ENCODE measurements around the gene AP3S1.
"Not testable (repeated sequence)": the region's sequence is repeated elsewhere in the genome, so short reads cannot be mapped to it uniquely, and the experiment has no call there.

Gene AP3S1

DNA sequence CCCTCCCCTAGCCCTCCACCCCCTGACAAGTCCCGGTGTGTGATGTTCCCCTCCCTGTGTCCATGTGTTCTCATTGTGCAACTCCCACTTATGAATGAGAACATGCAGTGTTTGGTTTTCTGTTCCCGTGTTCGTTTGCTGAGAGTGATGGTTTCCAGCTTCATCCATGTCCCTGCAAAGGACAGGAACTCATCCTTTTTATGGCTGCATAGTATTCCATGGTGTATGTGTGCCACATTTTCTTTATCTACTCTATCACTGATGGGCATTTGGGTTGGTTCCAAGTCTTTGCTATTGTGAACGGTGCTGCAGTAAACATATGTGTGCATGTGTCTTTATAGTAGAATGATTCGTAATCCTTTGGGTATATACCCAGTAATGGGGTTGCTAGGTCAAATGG lies 35.6 kb downstream of the AP3S1 start:
- not testable (repeated sequence) for DNase-seq

DNA sequence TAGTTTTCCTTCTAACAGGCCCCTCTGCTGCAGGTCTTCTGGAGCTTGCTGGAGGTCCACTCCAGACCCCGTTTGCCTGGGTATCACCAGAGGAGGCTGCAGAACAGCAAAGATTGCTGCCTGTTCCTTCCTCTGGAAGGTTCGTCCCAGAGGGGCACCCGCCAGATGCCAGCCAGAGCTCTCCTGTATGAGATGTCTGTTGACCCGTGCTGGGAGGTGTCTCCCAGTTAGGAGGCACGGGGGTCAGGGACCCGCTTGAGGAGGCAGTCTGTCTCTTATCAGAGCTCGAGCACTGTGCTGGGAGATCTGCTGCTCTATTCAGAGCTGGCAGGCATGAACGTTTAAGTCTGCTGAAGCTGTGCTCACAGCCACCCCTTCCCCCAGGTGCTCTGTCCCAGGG lies 40.7 kb downstream of the AP3S1 start:
- DNase-seq: not testable (repeated sequence)

DNA sequence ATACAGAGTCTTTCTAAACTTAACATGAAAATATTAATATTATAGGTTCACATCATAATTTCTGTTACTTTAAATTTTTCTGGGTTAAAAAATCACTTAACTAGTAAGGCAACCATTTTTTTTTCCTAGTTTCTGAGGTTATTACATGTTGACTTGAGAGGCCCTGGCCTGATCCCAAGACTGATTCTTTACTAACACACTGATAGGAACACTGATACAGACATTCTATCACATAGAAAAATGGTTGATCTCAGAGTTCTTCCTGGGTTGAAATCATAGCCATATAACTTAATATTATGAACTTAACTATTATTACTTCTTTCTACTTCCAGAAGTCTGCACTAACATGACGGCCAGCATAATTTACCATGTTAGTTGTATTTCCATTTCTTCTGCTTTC lies 43.0 kb downstream of the AP3S1 start:
- DNase-seq: no peak

DNA sequence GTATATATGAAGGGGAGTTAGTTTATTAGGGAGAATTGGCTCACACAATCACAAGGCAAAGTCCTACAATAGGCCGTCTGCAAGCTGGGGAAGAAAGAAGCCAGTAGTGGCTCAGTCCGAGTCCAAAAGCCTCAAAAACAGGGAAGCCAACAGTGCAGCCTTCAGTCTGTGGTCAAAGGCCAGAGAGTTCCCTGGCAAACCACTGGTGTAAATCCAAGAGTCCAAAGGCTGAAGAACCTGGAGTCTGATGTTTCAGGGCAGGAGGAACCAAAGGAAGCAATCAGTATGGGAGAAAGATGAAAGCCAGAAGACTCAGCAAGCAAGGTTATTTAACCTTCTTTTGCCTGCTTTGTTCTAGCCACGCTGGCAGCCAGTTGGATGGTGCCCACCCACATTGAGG lies 43.5 kb downstream of the AP3S1 start:
- not testable (repeated sequence) for DNase-seq

DNA sequence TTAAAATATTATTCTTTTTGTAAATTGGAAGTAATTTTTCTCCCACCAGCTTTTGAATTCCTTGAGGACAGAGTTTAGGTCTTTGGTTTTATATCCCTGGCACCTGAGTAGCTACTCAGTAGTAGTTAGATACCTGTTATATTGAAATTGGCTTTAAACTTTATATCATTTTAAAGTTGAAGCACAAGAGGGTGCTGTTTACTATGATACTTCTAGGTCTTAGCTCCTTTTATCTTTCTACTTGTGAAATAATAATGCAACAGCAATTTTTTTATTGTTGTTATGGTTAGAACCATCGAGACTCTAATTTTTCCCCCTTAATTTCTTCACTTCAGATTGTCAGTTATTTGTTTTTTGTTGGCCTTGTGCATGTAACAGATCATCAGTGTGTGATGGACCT lies 46.3 kb downstream of the AP3S1 start:
- no peak for DNase-seq

DNA sequence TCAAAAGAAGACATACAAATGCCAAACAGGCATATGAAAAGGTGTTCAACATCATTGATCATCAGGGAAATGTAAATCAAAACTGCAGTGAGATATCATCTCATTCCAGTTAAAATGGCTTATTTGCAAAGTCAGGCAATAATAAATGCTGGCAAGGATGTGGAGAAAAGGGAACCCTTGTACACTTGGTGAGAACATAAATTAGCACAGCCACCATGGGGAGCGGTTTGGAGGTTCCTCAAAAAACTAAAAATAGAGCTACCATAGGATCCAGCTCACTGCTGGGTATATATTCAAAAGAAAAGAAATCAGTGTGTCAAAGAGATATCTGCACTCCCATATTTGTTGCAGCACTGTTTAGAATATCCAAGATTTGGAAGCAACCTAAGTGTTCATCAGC lies 50.3 kb downstream of the AP3S1 start:
- no peak for DNase-seq

DNA sequence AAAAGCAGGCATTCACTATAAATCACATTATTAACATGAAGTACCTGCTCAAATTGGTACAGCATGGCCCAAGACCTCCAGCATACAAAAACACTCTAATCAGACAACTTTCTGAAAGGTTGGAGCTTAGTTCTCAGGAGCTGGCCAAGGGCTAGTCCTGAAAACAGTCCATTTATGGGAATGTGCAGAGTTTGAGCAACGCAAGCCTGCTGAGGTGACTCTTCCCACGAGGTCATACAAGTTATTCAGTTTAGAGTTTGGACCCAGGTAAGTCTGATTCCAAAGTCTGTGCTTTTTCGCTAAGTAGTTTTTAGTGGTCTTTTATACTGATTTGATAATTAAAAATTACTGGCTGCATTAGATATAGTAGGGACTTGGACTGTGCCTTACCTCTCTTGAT lies 52.6 kb downstream of the AP3S1 start:
- DNase-seq: no peak

DNA sequence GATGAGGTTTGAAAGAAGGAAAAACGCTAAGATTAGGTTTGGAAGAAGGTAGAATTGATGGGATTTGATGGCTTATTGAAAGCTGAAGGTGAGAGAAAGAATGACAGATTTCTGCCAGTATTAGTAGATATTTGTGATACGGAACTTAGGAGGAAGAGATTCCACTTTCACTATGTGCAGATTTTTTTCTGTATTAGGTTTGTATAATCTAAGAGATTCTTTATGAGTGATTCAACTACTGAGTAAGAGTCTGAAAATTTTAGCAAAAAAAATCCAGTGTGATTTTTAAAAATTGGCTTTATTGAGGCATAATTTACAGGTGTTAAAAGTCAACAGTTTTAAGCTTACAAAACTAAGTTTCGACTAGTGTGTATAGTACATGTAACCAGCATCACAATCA lies 54.1 kb downstream of the AP3S1 start:
- no peak for DNase-seq

DNA sequence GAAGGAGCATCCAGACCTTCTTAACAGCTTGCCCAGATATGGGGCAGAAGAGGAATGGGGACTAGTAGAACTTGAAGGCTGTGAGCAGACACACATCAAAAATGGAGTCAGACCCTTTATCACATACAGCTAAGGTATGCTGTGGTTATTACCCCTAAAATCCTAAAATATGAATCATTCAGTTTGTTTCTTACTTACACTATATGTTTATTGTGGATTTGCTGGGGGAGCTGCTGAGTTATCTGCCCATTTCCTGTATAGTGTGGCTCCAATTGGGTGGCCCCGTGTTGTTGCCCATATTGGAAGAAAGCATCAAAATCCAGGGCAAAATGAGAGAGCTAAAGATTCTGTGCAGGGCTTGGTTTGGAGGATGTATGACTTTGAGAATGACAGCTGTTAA lies 56.9 kb downstream of the AP3S1 start:
- no peak for DNase-seq

DNA sequence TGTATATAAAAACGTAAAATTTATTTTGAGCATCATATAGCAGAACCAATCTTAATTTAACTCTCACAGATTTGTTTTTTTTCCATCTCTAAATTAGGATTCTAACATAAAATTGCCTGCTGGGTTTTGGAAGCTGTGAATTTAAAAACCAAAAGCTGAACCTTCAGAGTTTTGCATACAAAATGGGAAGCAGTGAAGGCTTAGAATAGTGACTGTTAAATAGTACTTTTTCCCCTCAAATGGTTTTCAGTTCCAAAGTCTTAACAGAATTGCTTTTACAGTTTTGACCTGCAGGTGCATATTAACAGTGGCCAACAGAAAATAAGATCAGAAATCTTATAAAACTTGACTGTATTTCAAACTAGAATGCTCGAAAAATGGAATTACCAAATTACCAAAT lies 65.4 kb downstream of the AP3S1 start:
- no peak for DNase-seq

DNA sequence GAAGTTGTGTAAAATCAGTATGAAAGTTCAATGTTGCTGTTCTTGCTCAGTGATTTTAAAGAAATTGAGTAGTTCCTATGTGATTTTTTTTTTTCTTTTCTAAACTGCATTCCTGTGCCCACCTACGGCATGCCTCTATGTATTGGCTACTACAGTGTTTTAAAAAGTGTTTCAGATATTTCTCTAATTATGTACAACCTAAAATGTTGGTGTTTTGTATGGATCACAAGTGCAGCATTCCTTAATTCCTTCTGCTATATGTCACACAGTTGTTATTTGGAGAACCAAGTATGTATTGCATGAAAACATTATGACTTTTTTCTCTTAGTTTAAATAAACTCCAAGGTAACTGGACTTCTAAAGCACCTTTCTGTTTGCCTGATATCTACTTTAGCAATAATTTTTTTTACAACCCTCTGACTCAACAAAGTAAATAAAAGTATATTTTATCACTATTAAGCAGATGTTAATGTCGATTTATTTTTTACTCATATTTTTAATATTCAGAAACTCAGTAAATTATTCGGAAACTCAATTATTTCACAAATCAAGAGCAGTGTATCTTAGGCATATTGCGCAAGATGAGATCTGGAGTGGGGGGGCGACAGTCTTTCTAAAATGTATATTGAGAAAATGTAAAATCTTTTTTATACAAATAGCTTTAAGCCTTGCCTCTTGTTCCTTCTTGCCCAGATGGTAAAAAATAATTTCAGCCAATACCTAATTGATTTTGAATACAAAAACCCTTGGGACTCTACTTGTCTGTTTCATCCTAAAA lies 72.1 kb downstream of the AP3S1 start:
- not testable (repeated sequence) for DNase-seq

DNA sequence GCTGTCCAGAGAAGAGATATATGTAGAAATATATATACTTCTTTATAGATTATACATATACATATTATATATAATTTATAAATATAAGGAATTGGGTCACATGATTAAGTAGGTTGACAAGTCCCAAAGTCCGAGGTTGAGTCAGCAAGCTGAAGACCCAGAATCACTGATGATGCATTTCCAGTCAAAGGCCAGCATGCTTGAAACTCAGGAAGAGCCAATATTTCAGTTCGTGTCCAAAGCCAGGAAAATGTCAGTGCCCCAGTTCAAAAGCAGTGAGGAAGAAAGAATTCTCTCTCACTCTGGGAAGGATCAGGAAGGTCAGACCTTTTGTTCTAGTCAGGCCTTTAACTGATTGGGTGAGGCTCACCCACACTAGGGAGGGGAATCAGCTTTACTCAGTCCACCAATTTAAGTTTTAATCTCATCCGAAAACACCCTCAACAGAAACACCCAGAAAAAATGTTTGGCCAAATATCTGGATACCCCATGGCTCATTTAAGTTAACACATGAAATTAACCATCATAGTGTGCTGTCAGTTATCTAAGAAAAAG lies 78.5 kb downstream of the AP3S1 start:
- DNase-seq: no peak

DNA sequence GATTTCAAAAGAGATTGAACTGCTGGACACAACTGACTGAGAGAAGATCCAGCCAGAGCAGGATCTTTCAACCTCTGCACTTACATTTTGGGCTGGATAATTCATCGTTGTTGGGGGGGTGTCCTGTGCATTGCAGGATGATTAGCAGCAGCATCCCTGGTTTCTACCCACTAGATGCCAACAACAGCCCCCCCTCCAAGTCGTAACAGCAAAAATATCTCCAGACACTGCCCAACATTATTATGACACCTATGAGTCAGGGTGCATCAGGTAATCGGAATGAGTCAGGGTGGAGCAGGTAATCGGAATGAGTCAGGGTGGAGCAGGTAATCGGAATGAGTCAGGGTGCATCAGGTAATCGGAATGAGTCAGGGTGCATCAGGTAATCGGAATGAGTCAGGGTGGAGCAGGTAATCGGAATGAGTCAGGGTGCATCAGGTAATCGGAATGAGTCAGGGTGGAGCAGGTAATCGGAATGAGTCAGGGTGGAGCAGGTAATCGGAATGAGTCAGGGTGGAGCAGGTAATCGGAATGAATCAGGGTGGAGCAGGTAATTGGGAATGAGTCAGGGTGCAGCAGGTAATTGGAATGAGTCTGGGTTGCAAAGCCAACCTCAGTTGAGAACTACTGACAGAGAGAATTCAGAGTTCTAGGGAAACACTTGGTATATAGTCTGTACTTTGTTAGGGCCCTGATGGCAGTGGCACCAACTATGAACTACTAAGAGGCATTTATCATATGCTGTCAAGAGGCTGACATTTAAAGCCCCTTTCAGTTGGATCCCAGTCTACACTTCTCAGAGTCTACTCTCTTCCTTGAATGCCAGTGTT lies 87.1 kb downstream of the AP3S1 start:
- DNase-seq: not testable (repeated sequence)

DNA sequence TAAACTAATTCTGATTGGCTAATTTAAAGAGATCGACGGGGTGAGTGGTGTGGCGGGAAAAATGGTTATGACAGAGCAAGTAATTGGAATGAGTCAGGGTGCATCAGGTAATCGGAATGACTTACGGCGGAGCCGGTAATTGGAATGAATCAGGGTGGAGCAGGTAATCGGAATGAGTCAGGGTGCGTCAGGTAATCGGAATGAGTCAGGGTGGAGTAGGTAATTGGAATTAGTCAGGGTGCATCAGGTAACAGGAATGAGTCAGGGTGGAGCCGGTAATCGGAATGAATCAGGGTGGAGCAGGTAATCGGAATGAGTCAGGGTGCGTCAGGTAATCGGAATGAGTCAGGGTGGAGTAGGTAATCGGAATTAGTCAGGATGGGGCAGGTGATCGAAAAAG lies 88.4 kb downstream of the AP3S1 start:
- not testable (repeated sequence) for DNase-seq

DNA sequence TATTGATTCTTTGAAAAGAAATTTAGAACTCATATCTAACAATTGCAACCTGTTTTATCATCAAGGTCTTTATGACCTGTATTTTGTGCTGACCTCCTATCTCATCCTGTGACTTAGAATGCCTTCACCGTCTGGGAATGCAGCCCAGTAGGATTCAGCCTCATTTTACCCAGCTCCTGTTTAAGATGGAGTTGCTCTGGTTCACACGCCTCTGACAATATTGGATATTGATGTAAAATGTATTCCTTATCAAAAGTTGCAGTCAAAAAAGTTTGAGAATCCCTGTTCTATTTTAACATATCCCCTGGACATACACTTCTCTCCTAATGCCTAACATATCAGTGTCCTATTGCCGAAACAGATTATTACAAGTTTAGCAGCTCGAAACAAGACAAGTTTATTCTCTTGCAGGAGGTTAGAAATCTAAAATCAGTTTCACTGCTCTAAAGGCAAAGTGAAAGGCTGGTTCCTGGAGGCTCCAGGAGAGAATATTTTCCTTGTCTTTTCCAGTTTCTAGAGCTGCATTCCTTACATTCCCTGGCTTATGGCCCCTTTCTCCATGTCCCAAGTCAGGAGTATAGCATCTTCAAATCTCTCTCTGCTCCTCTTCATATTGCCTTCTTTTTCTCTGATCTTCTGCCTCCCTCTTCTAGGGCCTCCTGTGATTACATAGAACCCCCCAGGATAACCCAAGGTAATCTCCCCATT lies 89.0 kb downstream of the AP3S1 start:
- DNase-seq: no peak

DNA sequence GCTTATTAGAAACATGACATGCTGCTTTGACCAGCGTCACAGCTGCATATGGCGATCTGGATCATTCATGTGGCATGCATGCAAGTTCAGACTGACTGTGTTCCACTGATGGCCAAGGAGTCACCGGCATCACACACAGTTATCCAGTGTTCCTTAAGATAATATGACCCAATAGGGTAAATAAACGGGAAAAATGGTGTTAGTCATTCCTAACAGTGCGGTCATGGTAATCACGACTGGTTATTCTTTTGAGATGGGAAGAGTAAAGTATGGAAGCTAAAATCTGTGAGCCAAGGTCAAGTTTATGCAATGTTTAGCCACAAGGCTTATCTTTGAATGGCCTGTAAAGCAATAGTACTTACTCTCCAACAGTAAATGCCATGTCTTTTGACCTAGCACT lies 91.3 kb downstream of the AP3S1 start:
- DNase-seq: no peak

DNA sequence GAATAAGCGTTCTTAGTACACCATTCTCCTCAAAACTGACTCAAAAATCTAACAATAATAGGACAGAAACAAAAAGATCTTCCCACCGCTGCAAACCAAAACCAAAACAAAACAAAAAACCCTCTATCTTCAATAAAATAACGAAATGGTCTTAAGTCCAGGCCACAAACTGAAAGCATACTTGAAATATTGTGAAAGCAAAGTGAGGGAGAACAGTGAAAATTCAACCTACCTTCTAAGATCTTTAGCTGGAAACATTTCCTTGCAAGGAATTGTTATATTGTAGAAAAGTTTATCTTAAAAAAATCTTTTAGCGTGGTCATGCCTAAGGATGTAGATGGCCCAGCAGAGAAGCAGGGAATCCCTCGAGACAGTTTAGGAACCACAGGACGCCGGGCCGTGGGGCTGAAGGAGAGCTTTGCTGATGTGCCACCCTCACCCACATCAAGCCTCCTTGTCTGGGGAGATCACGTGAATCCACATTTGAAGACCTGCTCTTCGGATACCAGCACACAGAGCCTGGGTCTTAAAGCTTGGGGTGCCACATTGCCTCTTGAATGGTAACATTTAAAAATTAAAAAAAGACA lies 92.7 kb downstream of the AP3S1 start:
- no peak for DNase-seq

DNA sequence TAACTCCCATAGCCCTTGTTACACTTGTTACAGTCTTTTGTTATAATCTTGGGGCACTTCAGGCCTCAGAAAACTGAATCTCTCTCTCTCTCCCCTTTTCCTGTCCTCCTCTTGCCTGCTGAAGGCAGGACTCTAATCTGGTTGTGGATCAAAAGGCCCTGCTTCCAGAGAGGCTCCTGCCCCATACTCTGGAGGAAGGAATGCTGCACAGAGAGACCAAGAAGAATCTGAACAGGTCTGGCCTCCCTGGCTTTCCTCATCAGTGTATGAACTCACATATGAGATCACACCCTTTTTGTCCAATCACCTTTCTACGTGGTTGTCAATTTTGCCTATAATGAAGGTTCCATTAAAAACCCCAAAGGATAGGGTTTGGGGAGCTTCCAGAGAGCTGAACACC lies 94.3 kb downstream of the AP3S1 start:
- DNase-seq: no peak

DNA sequence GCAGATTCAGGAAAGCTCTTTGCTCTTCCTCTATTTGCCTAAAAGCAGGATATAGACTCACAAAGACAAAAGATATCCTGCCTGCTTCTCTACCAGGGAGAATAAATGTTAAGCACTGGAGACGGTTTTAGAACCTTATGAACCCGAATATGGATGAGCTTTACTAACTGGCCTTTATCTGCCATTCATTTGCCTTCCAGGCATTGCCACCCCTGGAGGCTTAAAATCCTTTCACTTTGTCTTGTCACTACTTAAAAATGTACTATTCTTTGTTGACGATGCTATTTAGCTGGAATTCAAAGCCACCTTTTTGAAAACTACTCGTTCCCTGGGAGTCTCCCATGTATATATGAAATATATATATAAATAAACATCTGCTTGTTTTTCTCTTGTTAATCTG lies 97.3 kb downstream of the AP3S1 start:
- DNase-seq: no peak

DNA sequence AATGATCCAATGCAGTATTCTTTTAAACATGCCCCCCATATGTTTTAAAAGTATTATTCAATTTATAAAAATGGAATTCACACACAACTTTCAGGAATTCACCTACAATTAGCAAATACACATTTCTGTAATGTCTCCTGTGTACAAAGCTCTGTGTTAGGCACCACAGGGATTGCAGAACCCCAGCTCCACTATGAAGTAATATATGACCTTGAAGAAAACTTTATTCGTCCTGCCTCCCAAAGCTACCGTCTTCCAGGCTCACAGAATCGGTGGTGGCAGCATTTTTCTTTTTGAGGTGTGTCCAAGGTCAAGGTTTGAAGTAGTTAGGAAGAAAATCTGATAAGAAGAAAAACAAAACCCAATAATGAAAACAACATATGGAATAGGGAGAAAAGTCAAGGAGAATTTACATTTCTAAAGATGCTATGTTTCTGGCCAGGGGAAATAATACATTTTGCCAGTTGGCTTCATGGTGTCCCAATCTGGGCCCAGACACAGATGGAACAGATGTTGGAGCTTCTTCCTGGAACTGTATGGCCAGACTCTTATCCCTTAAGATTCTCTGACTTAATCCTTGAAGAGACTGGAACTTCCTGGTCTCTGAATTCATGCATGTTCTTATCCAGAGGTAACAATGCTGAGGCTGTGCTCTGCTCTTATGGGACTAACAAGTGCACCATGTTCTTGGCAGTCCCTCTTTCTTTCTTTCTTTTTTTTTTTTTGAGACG lies 98.5 kb downstream of the AP3S1 start:
- DNase-seq: no peak

DNA sequence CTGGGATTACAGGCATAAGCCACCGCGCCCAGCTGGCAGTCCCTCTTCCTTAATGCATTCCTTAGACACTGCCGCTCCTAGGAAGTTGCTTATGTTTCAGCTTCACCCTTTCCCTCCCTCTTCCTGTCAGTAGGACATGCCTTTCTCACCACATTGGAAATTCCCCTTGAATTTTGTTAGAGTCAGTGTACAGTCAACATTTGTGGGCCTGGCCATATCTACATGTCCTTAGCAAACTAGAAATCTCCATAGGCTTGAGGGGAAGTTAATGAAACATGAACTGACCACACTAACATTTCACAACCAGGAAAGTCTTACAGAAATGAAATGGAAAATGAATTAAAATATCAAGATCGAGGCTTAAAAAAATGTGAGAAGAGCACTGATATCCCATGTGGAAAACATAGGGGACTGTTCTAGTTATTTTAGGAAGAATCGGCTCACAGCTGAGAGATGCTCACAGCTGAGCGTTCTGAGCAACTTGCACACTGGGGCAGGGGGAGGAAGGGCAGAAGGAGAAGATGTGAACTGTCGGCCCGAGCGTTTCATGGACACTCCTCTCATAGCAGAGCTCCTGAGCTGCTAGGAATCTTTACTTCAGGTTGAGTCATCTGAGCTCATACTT lies 99.4 kb downstream of the AP3S1 start:
- no peak for DNase-seq

DNA sequence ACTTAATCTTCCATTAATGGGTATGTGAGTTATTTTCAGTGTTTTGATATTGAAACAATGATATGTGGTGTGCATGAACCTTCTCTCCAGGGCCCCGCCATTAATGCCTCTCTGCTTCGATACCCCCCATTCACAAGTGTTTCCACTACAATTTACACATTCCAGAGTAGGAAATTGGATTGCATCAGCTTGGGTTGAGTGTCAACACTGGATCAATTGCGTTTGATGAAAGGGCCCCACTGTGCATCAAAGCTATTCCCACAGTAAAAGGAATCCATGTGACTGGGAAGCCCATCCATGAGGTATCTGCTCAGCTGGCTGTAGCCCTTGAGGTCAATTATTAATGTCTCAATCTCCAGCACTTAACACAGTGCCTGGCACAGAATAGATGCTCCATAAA lies 102.8 kb downstream of the AP3S1 start:
- DNase-seq: no peak

All from GOT3 (cell line).